Measurements from ENCODE around the gene CDC14A. TPM values are rescaled to one million over a fixed set of nuclear protein-coding genes. Genes with fewer than 3 reads are reported as not detected.
A peak's percentile ranks its signal among the peaks of the same experiment; 100 is the strongest.

CDC14A gene
- total RNA-seq, 4 donors from 2014 or later = 9.0 to 32.4 (median 23.0) TPM

DNA sequence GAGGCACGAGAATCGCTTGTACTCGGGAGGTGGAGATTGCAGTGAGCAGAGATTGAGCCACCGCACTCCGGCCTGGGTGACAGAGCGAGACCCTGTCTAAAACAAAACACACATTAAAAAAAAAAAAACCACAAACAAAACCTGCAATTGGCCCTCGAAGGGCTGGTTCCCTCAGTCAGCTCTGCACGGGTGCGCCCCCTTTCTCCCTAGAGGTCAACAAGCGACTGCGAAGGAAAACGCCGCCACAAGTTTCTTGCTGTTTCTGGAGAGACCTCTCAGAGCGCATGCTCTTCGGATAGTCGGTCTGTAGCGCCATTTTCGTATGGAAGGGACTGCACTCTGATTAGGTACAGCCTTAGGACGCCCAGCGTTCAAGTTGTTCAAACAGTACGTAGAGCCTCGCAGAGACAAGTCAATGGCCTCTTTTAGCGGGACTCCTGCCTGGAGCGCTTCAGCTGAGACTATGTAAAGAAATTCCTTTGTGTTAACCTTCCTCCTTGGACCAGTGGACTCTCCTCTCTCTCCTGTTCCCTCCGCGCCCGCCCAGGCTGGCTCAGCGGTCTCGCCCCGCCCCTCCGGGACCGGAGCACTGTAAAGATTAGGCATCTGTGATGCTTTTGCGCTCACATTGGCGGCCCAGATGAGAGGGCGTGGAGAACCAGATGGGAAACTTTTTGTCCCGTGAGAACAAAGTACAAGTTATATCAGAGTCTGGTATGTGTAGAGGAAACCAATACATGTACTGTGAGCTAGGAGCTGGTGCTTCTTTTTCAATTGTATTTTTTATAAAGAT is 1.0 kb upstream of the CDC14A start:
- peak; percentile 82 to 84 for DNase-seq
- no peaks in the 10 kb centered on the region for H3K4me1 ChIP-seq
- H3K27ac ChIP-seq = peak overlapping the region; percentile 84 to 93
- H3K9me3 ChIP-seq = no peaks in the 10 kb centered on the region
- H3K4me3 ChIP-seq = peak overlapping the region; percentile 56 to 84
- TF ChIP-seq, protein P1, sequence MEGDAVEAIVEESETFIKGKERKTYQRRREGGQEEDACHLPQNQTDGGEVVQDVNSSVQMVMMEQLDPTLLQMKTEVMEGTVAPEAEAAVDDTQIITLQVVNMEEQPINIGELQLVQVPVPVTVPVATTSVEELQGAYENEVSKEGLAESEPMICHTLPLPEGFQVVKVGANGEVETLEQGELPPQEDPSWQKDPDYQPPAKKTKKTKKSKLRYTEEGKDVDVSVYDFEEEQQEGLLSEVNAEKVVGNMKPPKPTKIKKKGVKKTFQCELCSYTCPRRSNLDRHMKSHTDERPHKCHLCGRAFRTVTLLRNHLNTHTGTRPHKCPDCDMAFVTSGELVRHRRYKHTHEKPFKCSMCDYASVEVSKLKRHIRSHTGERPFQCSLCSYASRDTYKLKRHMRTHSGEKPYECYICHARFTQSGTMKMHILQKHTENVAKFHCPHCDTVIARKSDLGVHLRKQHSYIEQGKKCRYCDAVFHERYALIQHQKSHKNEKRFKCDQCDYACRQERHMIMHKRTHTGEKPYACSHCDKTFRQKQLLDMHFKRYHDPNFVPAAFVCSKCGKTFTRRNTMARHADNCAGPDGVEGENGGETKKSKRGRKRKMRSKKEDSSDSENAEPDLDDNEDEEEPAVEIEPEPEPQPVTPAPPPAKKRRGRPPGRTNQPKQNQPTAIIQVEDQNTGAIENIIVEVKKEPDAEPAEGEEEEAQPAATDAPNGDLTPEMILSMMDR (IDR thresholded peaks at IDR 0.05) = peak; percentile 25 to 47 (median 37)
- peak; percentile 52 to 57 for TF ChIP-seq POLR2A (IDR thresholded peaks at IDR 0.05)
- H3K36me3 ChIP-seq = no peaks in the 10 kb centered on the region
- no peaks in the 10 kb centered on the region for H3K27me3 ChIP-seq
- intact Hi-C loops (cut with DNase I; ENCODE audit: low total_unique reads) = no loop called here

DNA sequence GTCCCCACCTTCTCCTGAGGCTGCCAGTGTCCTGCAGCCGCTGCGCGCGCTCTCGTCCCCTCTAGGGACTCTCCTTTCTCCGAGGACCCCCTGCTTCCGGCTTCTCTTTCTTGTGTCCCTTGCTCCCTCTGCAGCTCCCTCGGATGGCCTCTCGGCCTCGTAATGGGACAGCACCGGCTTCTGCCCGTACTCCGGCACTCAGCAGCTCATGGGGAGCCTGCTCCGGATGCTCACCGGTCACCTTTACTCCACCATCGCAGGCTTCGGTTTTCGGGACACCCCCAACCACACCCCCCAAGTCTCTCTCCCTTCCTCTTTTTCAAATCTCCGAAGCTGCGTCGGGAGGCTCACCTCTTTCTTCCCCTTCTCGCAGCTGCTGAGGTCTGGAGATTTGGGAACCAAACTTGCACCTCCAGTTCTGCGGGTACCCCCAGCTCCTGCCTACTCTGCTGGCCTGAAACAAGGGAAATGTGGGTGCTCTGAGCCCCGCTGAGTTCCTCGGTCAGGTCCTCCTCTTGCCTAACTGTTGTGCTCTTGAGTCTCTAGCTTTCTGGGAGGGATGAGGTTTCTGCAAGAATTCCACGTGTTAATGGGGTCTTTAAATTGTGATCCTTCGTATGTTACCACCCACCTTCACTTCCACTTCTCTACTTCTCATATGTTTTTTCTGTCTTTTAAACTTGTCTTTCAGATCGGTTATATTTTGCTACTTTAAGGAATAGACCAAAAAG is 930 bp downstream of the CDC14A start:
- Histone ChIP-seq H3K9me3 (no peaks in the 10 kb centered on the region), H3K4me3 (peak overlapping the region; percentile 56 to 84), H3K27ac (peak overlapping the region; percentile 84 to 93), H3K27me3 (no peaks in the 10 kb centered on the region), H3K36me3 (no peaks in the 10 kb centered on the region), H3K4me1 (no peaks in the 10 kb centered on the region)
- DNase-seq = no peak
- TF ChIP-seq, protein P1 (IDR thresholded peaks at IDR 0.05) = no peak
- TF ChIP-seq POLR2A (IDR thresholded peaks at IDR 0.05) = no peak
- intact Hi-C loops (cut with DNase I; ENCODE audit: low total_unique reads) = no loop called here

DNA sequence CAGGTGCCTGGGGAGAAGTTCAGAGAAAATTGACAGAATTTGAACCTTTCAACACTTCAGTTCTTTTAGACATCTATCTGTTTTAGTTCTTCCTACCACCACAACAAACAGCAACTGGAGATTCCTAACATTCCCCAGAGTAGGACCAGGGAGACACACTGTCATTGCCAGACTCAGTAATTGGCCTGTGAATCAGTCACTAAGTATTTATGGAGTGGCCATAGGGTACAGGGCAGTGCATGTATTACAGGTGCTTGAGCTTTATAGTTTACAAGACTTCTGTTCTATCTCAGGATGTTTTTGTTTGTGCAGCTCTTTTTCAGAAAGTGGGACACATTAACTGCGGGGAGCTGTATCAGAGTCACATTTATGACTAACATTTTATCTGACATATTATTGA is 1.7 kb downstream of the CDC14A start:
- no peaks in the 10 kb centered on the region for H3K9me3 ChIP-seq
- H3K27ac ChIP-seq = peak overlapping the region in 1 of 2 donors; percentile 84
- no peaks in the 10 kb centered on the region for H3K36me3 ChIP-seq
- intact Hi-C loops (cut with DNase I; ENCODE audit: low total_unique reads) = no loop called here
- no peaks in the 10 kb centered on the region for H3K27me3 ChIP-seq
- TF ChIP-seq POLR2A (IDR thresholded peaks at IDR 0.05) = no peak
- TF ChIP-seq, protein P1 (IDR thresholded peaks at IDR 0.05) = no peak
- no peak for DNase-seq
- H3K4me3 ChIP-seq = peak overlapping the region; percentile 56 to 84
- H3K4me1 ChIP-seq = no peaks in the 10 kb centered on the region

DNA sequence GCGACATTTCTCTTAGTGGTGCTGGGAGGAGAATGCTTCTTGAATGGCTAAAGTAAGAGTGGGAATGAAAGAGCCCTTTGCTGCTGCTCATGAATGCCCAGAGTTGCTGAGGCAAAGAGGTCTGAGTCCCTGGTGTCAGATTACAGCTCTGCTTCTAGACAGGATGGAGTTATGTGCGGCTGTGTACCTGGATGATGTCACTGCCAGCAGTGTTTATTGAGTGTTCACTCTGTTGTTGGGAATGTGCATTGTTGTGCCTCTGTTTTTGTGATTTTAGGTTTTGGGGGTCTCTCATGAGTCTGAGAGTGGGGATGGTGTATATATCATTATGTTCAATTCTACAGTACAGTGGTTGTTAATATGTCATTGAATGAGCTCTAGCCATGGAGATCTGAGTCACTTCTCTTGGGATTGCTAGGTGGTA is 2.7 kb downstream of the CDC14A start:
- Histone ChIP-seq H3K4me3 (no peak overlapping the region), H3K9me3 (no peaks in the 10 kb centered on the region), H3K4me1 (no peaks in the 10 kb centered on the region), H3K27ac (no peak overlapping the region), H3K27me3 (no peaks in the 10 kb centered on the region), H3K36me3 (no peaks in the 10 kb centered on the region)
- peak; percentile 2 to 24 for TF ChIP-seq POLR2A (IDR thresholded peaks at IDR 0.05)
- TF ChIP-seq, protein P1 (IDR thresholded peaks at IDR 0.05) = no peak
- intact Hi-C loops (cut with DNase I; ENCODE audit: low total_unique reads) = no loop called here
- DNase-seq = no peak

DNA sequence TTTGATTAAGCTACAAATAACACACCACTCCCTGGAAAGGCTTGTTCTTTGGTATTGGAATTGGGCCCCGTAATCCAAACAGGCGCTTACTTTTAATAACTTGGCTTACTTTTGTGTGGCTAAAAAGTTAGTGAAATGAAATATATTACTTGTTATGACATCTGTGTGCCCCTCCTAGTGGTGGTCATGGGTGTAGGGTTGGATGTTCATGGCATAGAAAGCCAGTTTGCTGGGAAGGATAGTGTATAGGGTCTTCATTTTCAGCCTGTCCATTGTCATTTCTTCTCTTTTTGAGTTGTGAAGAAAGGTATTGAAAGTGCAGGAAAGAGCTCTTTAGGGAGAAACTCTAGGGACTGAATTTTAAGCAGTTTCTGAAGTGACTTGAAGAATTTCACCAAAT is 5.9 kb downstream of the CDC14A start:
- Histone ChIP-seq H3K36me3 (no peaks in the 10 kb centered on the region), H3K27me3 (no peaks in the 10 kb centered on the region), H3K4me3 (no peak overlapping the region), H3K4me1 (peaks cover 0 to 6% of the 10 kb centered on the region in 2 donors), H3K9me3 (no peaks in the 10 kb centered on the region), H3K27ac (peak overlapping the region; percentile 64 to 67)
- no peak for DNase-seq
- TF ChIP-seq, protein P1 (IDR thresholded peaks at IDR 0.05) = no peak
- no peak for TF ChIP-seq POLR2A (IDR thresholded peaks at IDR 0.05)
- intact Hi-C loops (cut with DNase I; ENCODE audit: low total_unique reads) = no loop called here

Measured in uterus (tissue), 4 donors.